Pons (tissue), 1 donor: ENCODE data around the gene POLR2I.
A peak's percentile ranks its signal among the peaks of the same experiment; 100 is the strongest.
"Not testable (repeated sequence)": the region's sequence is repeated elsewhere in the genome, so short reads cannot be mapped to it uniquely, and the experiment has no call there.

Experiments
- DNase-seq: peaks from one replicate; pipeline ENCODE4 v3.0.0-alpha.2; 2016; ENCODE audit warnings: low spot score

The POLR2I gene

GRCh38 chr19:36114721-36115452, at the start of gene POLR2I:
POLR2I (minus strand) TSS chr19:36114875; CDS start chr19:36114856, 19 bp downstream.
- DNase-seq = peak; percentile 100

GRCh38 chr19:36163813-36164212, 49.1 kb upstream of the POLR2I start:
- no peak for DNase-seq

- no peak for DNase-seq
These were observed 46.3 kb upstream of the POLR2I start for GRCh38 chr19:36160821-36161596.

GRCh38 chr19:36153126-36153525, 38.5 kb upstream of the POLR2I start:
- no peak for DNase-seq

- DNase-seq = no peak
These were observed 37.8 kb upstream of the POLR2I start, which contains the start of gene COX7A1 for GRCh38 chr19:36152352-36153091. COX7A1 (minus strand) TSS chr19:36152447; CDS start chr19:36152407, 40 bp downstream.

- DNase-seq = no peak
These were observed 37.3 kb upstream of the POLR2I start for GRCh38 chr19:36152019-36152351.

GRCh38 chr19:36151144-36152018, 36.7 kb upstream of the POLR2I start:
- DNase-seq = no peak

- DNase-seq = no peak
These were observed 35.9 kb upstream of the POLR2I start for GRCh38 chr19:36150586-36150985.

GRCh38 chr19:36149673-36150406, 35.2 kb upstream of the POLR2I start:
- no peak for DNase-seq

- no peak for DNase-seq
These were observed 29.9 kb upstream of the POLR2I start for GRCh38 chr19:36144624-36145023.

- no peak for DNase-seq
These were observed 27.8 kb upstream of the POLR2I start for GRCh38 chr19:36142496-36142895.

- DNase-seq = no peak
These were observed 27.4 kb upstream of the POLR2I start for GRCh38 chr19:36142046-36142445.

GRCh38 chr19:36141039-36141927, 26.6 kb upstream of the POLR2I start:
- peak; percentile 69 for DNase-seq

- DNase-seq = no peak
These were observed 25.8 kb upstream of the POLR2I start for GRCh38 chr19:36140304-36141038.

- peak; percentile 94 for DNase-seq
These were observed 25.0 kb upstream of the POLR2I start, which contains the start of gene CAPNS1 for GRCh38 chr19:36139473-36140303. CAPNS1 (plus strand) TSS chr19:36140066; CDS start chr19:36141012, 946 bp downstream.

GRCh38 chr19:36139120-36139472, 24.4 kb upstream of the POLR2I start:
- DNase-seq = no peak

GRCh38 chr19:36136964-36137686, 22.4 kb upstream of the POLR2I start:
- DNase-seq = no peak

- DNase-seq = not testable (repeated sequence)
These were observed 20.2 kb upstream of the POLR2I start for GRCh38 chr19:36134867-36135266.
